H1 (cell line): ENCODE measurements around the gene FASTKD3. TPM values are rescaled to one million over a fixed set of nuclear protein-coding genes. Genes with fewer than 3 reads are reported as not detected.

Experiments
- MAFK ChIP-seq: IDR thresholded peaks from 2 replicates; pipeline ENCODE4 v1.6.1; 2012; ENCODE audit warnings: low read depth, mild to moderate bottlenecking, improper control_type of control experiment, low read length
- SP4 ChIP-seq: IDR thresholded peaks from 2 replicates; pipeline ENCODE4 v1.6.1; 2012; ENCODE audit warnings: low read length, inconsistent platforms
- SRF ChIP-seq: IDR thresholded peaks from 2 replicates; pipeline ENCODE4 v1.6.1; 2011; ENCODE audit warnings: mild to moderate bottlenecking, low read depth, low read length, moderate library complexity
- polyA plus RNA-seq, 7 experiments: library from polyadenylated mRNA; depleted of rRNA in 3 of 7; stranded (reverse) in 5 of 7; unstranded in 2 of 7; fragments of >200 nt in 5 of 7; fragments of 200-250 nt in 2 of 7; gene quantifications; 1 replicate in 5 of 7; 2 replicates in 1 of 7; 4 replicates in 1 of 7; pipeline versions ENCODE4 v1.2.1 to v1.2.3, GENCODE V29; 2011 to 2013; ENCODE audit warnings: missing spikeins in 2 of 7, mixed read lengths in 2 of 7
- total RNA-seq: library from RNA; stranded (reverse); fragmentation: NEBNext Ultra II Directional; extraction: Animal tissue kit (Norgen Biotek cat#: 25700); gene quantifications from 2 replicates; pipeline ENCODE4 v1.2.1, GENCODE V29; 2021
- TF ChIP-seq, protein P1 (sequence below): IDR thresholded peaks from 2 replicates; pipeline ENCODE4 v1.6.1; 2012; ENCODE audit warnings: inconsistent platforms

FASTKD3 gene
- total and polyA plus RNA-seq, 2 of the 8 experiments (the other 6 are each of a cell fraction or from before 2014, with no cell fraction given), result 5.6 to 7.6 TPM

DNA sequence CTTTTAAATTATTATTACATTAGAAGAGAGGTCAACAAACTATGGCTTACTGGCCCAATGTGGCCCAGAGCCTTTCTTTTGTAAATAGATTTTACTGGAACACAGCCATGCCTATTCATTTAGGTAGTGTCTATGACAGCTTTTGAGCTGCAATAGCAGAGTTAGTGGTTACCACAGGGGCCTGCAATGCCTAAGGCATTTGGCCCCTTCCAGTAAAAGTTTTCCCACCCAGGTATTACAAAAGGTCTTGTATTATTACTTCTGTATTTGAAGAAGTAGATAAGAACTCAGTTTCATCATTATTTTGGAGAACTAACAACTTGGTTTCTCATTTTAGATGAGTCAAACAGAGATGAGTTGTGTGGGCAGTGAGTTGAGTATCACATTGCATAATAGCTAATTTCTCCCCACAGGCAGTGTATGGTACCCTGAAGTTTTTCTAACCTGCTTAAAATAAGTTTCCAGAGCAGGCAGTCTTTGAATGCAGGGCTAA is 9.6 kb upstream of the FASTKD3 start (continued):
- TF ChIP-seq MAFK (no peak), SRF (no peak), SP4 (no peak)
- TF ChIP-seq, protein P1, sequence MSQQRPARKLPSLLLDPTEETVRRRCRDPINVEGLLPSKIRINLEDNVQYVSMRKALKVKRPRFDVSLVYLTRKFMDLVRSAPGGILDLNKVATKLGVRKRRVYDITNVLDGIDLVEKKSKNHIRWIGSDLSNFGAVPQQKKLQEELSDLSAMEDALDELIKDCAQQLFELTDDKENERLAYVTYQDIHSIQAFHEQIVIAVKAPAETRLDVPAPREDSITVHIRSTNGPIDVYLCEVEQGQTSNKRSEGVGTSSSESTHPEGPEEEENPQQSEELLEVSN, result no peak
